Activated naive CD8-positive, alpha-beta T cell treated with anti-CD3 and anti-CD28 coated beads, Interleukin-2, amount 50 U/mL, for 16 hours (primary cell): ENCODE results near the gene IFRD1.
A peak's percentile ranks its signal among the peaks of the same experiment; 100 is the strongest.

Experiments
- DNase-seq: peaks from one replicate; pipeline ENCODE4 v3.0.0-alpha.2; 2020; ENCODE audit warnings: low read depth, low spot score

The IFRD1 gene

DNA sequence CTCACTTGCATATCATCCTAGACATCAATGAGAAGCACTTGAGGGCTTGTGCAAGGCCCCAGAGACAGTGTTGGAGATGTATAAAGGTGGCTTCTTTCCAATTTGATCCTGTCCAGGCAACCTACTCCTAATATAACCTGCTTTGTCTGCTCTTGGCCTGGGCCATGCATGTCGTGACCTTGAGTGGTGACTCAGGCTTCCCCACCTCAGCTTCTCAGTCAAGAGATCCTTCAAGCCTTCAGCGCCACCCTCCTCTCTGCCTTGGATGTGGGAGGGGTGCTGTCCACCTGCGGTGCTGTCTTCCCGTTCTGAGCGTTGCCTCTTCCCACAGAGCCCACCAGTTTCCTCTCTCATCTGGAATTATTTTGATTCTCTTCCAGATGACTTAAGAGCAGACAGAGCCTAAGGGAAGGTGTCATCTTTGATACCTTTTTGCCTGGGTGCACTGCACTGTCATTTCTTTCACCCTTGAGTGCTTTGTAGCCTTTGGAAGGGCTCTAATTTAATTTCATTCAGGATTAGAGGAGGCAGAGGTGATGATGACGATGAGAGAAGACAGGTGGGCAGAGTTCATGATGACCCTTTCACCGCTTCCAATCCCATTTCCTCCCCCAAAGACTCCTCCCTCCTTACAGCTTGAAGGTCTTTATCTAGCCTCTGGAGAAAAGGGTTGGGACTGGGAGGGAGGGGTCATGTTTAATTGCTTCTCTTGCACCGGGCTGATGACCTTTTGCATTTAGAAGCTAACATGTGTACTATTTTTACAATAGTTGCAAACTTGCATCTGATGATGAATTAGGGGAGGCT, 37.4 kb downstream of the IFRD1 start:
- DNase-seq: no peak

DNA sequence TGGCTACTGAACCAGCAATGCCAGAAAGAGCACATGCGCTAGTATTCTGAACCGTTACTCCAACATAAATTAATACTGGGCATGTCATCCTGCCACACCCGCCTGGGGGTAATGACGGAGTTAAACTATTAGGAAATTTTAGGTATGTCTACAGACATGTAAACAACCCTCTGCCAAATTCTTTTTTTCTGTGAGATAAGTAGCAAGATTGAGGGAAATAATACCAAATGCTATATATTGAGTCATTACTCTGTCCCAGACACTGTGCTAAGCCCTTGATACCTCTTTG, 37.9 kb downstream of the IFRD1 start:
- no peak for DNase-seq

DNA sequence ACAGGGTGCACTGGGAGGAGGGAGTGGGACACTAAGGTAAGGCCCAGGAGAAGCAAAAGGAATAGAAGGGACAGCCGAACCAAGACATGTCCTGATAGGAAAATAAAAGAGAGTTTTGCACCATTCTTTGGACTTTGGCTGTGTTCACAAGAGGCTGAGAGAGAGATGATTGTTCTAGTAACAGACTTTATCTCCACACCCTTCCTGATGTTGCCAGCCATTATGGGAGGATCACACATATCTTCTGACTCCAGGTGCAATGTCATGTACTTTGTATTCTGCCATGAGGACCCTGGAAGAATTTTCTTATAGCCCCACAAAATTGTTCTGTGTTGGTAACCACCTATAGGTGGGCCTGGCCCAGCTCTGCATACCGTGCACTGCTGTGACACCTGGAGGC, 41.9 kb downstream of the IFRD1 start:
- DNase-seq: no peak

DNA sequence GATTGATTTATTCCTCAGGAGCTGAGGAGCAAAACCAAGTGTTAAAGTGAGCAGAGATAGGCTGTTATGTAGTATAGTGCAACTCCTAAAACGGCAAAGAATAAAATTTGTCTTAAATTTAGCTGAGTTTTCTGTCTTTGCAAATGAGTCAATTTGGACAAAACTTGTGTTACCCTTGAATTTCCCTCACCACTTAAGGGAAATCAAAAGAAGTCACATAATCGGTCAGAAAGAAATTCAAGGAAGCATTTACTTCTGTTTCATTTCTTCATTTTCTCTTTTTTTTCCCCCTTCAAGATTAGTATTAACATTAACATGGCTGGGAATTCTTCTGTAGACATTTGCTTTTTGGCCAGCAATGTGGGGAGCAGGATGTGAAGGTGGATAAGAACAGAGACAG, 44.4 kb downstream of the IFRD1 start:
- no peak for DNase-seq

DNA sequence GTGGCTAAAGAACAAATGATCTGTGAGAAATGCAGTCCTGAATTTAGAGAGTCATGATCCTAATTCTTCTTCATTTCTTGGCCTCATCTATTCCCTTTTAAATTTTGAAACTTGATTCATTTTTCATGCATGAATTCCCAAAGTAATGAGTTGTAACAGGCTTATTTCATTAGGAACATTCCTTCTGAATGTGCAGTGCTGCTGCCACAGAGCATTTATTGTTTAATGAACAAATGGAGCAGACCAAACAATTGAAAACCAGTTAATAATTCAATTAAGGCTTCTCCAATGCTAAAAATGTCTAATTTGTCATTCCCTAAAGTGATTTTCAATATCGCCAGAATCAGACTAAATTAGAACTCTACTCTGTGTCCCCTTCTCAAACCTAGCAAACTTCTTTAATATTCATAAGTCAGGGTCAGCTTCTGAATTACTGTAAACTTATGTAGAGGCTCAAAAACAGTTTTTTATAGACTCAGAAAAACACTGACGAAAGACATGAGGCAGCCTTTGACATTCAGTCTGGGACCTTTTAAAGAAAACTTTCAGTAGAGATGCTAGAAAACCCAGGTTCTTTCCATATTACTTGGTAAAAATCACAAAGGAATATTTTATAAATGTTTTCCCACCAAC, 45.0 kb downstream of the IFRD1 start:
- no peak for DNase-seq

DNA sequence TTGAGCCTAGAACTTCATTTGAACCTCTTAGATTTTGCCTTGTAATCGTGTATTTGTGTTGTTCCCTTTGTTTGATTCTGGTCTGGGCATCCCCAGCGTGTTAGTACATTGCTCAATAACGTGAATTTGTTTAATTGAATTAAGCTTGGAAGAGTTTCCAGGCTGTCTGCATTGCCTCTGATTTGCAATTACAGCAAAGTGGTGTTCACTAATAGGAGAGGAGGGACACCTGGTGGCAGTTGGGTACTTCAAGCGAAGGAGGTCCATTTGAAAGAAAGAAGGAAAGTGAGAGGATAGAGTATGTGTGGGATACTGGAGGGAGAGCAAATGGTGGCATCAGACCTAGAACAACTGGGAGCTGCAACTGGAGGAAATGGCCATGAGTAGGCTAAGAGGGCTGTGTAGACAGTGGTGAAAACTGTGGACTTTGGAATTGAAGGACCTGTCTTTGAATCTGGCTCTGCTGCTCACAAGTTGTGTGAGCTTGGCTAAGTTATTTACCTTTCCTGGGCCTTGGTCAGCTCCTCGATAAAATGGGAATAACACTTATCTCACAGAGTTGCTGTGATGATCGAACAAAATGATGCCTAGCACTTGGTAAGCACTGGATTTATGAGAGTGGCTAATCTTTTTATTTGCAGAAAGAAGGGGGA, 45.7 kb downstream of the IFRD1 start:
- peak; percentile 3 for DNase-seq

DNA sequence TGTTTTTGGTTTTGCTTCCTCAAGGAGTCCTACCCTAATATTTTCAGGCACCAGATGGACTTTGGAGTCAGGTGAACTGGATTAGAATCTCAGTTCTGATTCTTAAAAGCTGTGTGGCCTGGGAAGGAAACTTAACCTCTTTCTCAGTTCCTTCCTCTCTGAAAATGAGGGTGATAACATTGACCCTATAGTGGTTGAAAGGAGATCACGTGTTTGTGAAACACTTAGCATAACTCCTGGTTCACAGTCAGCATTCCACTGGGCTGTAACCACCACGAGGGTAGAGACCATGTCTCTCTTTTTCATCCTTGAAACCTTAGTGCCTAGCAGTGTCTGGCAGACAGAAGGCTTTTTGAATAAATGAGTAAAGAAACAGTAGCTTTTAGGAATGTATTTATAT, 47.2 kb downstream of the IFRD1 start:
- DNase-seq: no peak

DNA sequence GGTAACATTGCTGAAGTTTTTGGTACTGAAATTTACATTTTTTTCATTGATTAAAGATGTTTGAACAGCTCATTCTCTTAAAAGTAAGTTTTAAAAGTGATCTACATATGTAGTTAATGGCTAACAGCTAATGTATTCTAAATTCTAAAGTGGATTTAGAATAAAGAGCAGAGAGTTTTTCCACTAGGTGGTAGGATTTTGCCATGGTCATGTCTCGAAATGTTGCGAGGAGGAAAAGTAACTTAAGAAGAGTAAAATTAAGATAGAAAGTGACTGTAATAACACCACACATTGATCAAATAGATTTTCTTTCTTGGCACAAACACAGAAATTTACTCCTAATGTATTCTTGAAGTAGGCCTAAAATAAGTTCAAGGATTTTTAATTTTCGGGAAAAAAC, 50.4 kb downstream of the IFRD1 start:
- no peak for DNase-seq

DNA sequence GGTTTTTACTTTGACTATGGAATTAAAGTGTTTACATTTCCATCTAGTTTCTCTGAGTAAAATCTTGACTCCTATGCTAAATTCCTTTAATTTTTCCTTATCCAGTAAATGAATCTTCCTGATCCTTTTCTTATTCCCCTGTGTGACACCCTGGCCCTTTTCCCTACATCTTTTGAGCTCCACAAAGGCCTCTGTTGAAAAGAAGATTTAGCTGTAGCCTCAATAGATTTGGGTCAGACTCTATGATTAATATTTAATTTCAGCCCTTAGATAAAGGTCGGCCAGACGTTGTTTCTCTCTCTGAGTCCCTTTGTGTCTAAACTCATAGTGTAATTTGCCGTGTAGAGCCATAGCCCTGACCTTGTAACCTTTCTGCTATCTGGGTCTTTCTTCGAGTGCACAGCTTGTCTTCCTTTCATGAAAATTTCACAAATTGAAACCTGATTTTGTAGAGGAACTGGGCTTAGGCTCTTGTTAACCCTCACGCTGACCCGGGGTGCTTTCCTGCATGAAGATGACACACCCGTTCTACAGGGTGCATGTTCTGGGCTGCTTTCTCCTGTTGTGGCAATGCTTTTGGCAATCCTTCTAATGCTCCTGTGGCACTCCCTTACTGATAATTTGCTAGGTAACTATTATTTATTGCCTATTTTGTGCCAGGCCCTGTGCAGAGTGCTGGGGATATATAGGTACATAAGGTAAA, 51.7 kb downstream of the IFRD1 start:
- DNase-seq: no peak

DNA sequence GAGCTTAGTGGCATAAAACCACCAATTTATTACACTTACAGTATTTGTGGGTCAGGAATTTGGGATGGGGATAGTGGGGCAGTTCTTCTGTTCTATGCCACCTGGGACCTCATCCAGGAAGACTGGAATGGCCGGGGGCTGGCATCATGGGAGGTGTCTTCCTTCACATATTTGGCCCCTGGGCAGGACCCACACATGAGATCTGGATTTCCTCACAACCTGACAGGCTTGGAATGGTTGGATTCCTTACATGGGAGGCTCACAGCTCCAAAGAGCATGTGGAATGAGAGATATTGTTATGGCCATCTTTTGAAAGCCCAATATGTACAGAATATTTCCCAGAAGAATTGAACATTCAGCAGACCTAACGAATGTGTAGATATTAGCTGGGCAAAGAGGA, 52.4 kb downstream of the IFRD1 start:
- DNase-seq: no peak

DNA sequence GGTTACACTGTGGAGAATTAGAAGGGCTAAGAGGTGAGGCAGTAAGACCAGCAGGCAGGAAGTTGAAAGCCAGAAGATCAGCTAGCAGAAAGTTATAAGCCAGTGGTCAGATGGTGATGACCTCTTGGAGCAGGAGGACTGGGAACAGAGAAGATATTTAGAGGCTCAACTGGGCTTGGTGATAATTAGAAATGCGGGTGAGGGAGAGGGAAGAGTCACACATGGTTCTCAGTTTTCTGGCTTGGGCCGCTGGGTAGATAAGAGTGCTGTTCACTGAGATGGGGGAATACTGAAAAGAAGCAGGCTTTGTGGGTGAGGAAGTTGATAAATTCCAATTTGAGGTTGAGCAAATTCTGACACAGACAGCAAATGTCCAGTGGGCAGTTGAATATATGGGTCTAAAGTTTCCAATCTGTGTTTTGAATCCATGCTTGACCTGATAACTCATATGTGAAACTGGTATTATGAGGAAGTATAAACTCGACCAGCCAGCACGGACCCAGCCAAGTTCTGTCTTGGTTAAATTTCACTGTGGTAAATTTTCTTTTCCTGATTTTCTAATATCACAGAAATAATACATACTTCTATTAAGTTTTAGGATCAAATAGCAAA, 53.2 kb downstream of the IFRD1 start:
- no peak for DNase-seq

DNA sequence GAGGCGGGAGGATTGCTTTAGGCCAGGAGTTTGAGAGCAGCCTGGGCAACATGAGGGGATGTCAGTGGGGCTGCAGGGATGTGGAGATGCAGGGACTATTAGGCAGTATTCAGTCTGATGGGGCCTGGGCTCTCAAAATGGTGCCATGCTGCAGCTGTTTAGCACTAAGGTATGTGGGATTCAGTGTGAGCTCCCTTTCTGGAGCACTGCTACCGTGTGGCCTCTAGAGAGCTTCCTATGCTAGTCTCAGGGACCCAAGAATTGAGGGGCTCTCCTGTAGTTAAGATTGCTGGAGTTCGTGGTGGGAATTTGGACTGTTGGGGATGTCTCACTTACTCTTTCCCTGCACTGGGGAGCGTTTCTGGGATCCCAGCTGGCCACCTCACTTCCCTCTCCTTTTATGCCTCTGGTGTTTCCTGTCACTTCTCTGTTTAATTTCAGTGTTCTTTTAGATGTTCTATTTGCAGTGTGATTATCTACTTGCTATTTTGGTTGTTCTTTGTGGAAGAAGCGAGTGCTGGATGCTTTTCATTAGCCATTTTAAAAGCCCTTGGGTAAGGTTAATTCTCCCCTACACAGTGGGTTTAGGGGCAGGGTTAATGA, 53.9 kb downstream of the IFRD1 start:
- DNase-seq: no peak

DNA sequence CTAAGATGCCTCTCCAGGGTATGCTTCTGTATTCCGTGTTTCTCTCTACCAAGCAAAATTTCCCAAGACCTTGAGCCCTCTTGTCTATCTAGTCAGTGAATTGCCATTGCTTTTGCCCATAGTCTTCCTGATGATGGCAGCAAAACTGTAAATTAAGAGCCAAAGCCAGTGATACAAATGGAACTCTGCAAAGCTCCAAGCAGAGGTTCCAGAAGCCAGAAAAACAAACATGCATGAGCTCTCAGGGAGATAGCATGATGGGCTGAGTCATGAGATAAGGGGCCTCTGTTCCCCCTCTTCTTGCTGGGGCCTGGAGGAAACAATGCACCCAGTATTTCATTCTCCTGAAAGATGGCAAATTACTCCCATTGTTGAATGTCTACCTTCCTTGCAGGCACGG, 55.2 kb downstream of the IFRD1 start:
- DNase-seq: no peak

DNA sequence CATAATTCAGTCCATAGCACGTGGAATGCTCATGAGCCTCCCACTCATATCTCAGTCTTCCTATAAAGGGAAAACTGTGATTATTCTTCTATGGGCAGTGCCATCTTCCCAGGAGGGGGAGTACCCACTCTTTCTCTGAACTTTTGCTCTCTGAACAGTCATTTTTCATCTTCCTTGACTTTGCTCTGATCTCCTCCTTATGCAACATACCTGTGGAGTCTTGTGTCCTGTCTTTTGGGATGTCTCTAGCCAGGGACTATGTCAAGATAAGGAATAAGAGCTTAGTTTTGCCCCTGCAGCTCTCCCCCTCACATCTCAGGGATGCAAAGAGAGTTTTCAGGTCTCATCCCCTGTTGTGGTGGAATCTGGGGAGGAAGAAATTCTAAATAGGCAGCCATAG, 58.1 kb downstream of the IFRD1 start:
- DNase-seq: no peak

DNA sequence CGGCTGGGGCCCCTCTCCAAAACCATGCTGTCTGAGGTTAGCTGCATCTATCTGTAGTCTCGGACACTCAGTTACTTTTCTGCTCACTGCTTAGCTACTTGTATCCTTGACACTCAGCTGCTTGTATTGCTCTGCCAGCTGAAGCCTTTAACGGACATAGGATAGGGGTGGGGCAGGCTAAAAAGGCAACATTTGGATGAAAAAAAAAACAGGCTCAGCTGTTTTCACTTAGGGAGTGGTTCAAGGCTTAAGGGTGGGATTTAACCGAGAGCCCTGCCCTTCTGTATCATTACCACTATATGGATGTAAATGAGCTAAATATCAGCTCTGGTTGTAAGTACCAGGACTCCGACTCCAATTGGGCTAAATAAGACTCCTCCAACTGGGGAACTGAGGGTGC, 59.1 kb downstream of the IFRD1 start:
- no peak for DNase-seq

DNA sequence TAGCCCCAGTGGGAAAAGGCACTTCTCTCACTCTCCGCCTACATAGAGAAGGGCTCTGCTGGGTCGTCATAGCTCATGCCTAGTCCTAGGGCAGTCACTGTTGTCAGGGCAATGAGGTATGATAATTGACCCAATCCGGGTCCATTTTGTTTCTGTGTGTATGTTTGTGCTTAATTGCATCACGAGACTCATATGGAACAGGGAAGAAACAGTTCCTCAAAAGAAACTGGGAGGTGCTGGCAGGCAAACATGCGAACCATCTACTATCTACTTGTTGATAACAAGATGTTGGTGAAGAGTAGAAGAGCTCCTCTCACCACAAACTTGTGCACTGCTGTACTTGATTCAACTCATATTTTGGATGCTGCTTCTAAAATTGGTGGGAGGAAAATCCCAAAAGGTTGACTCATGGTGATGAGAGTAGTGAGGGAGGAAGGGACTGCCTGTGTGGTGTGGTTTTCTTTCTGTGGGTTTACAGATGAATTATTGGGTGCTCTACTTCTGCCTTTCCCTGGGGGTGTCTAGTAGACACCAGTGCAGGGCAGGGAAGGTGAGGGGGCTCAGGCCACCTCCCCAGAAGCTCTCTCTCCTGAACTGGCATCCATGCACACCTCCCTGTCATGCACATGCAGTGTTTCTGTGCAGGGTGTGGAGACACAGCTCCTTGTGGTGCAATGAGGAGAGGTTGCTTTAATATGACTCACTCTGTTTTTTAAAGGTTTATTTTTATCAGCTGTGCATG, 59.9 kb downstream of the IFRD1 start:
- DNase-seq: no peak

DNA sequence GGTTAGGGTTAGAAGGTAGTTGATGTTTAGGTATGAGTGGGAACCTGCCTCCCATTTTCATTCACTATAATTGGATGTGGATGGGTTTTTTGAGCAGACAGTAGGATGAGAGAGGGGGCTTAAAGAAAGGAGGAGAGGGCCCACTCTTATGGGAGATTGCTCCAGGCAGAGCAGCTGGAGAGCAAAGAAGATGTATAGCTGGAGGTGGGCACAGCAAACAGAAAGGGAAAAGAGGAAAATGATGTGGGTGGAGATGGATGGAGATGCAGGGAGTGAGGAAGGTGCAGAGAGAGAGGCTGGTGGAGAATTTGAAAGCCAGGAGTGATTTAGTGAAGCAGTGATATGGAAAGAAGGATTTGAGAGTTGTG, 60.5 kb downstream of the IFRD1 start:
- DNase-seq: no peak

DNA sequence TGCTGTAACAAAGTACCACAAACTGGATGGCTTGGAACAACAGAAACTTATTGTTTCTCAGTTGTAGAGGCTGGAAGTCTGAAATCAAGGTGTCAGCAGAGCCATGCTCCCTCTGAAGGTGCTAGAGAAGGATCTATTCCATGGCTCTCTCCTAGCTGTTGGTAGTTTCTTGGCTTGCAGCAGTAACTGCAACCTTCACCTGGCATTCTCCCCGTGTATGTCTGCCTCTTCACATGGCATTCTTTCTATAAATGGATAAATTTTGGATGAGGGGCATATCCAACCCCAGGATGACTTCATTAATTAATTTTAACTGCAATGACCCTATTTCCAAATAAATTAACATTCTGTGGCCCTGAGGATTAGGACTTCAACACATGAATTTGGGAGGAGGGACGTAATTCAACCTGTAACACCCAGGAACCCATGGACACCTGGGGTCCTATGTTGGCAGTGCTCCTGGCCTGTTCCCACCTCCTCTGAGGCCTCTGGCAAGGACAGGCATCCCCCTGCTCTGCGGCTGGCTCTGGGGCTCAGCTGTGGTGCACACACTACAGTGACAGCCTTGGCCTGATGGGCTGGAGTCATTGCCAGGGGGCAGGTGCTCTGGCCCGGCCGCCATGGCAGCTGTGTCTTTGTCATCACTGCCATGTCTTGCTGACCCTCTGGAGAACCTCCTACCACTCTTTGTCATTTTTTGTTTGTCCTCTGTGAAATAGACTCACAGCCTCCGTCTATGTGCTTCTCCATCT, 61.4 kb downstream of the IFRD1 start:
- DNase-seq: no peak

DNA sequence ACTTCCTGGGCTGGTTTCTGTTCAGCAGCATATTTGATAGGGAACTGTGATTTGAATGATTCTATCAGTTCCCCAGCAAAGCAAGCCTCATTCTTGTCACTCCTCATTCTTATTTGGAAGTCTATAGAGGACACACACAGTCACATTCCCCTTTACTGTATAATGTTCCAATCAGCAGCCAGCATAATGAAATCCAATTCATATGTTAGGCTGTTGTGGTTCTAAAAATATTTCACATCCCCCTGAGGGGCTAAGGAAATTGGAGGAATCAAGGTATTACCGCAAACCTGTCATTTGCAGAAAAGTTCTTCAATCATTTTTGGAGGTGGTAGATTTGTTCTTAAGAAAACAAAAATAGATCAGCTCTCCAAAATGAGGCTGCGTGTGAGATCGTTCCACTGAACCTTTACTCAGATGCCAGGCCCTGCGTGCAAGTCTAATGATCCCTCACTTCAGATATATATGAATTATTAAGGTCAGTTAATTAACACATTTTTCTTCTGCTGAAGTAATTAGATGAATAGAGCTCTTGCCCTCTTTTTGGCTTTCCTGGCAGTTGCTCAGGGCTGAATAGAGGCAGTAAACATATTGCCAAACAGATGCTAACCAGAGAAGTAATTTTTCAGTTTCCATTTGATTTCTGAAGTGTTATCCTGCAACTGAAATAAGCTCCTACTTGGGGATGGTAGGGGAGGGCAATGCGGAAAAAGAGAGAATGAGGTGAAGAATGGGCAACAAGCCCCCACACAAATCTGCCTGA, 62.4 kb downstream of the IFRD1 start:
- DNase-seq: no peak

DNA sequence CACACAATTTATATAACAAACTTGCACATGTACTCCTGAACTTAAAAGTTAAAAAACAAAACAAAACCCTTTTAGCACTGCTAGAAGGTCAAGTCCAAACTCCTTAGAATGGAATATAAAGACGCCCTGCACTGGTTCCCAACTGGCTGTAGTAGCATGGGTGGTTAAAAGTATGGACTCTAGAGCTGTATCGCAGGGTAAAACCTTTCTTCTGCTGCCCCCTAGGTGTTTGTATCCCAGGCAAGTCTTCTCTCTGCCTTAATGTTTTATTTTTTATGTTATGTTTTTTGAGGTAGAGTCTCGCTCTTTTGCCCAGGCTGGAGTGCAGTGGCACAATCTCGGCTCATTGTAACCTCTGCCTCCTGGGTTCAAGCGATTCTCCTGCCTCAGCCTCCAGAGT, 65.7 kb downstream of the IFRD1 start:
- DNase-seq: no peak
